Testis (tissue), 3 donors: ENCODE measurements around the gene PLEKHG4B. TPM values are rescaled to one million over a fixed set of nuclear protein-coding genes. Genes with fewer than 3 reads are reported as not detected.

Experiments used
- DNase-seq: peaks from one replicate; pipeline ENCODE4 v3.0.0-alpha.2; 2019
- H3K27ac ChIP-seq, 2 donors: fragments of 200-600 bp; sonication (generic); one replicate each; pipeline ENCODE4 v1.5.1; 2019
- H3K27me3 ChIP-seq: fragments of 200-600 bp; sonication (generic); one replicate; pipeline ENCODE4 v1.5.1; 2019
- H3K36me3 ChIP-seq: fragments of 200-600 bp; sonication (generic); one replicate; pipeline ENCODE4 v1.5.1; 2017; ENCODE audit warnings: low read depth; ENCODE audit errors: missing control alignments
- H3K4me1 ChIP-seq: fragments of 200-600 bp; sonication (generic); one replicate; pipeline ENCODE4 v1.5.1; 2019
- H3K4me3 ChIP-seq, 2 donors: fragments of 200-600 bp; sonication (generic); one replicate each; pipeline ENCODE4 v1.5.1; 2017 to 2019
- H3K9me3 ChIP-seq: fragments of 200-600 bp; sonication (generic); one replicate; pipeline ENCODE4 v1.5.1; 2017
- POLR2A ChIP-seq: fragments of 450-650 bp; IDR thresholded peaks from one replicate; pipeline ENCODE4 v1.6.1; 2017; ENCODE audit warnings: antibody characterized with exemption, mild to moderate bottlenecking, moderate library complexity
- WGBS, 2 donors: methylation state at CpG; one replicate each; pipeline ENCODE4 v1.1.5; 2018; 5-methylcytosine and 5-hydroxymethylcytosine counted together
- intact Hi-C: fragments of 100-400 bp; cut with DNase I; formaldehyde crosslinking; loops from one replicate; pipeline ENCODE4 v1.15.1; 2023; ENCODE audit warnings: low total_unique reads
- polyA plus RNA-seq: library from polyadenylated mRNA; stranded (reverse); fragments of 350-450 nt; fragmentation: Illumina TruSeq; extraction: RNeasy Lipid Tissue Mini Kit (QIAGEN cat#74804); gene quantifications from one replicate; pipeline ENCODE4 v1.2.3, GENCODE V29; 2014; ENCODE audit warnings: low read depth, low replicate concordance; ENCODE audit not compliant: insufficient read depth
- total RNA-seq, 2 donors: library from RNA; depleted of rRNA; stranded (reverse); fragments of >200 nt; gene quantifications; one replicate each; pipeline ENCODE4 v1.2.3, GENCODE V29; 2016
- TF ChIP-seq, protein P1 (sequence below), 3 experiments: fragments of 450-650 bp in 2 of 3; fragments of 200-600 bp in 1 of 3; sonication (generic) in 1 of 3; IDR thresholded peaks; one replicate each; pipeline ENCODE4 v1.5.1; 2016 to 2019; ENCODE audit warnings: antibody characterized with exemption in 3 of 3, mild to moderate bottlenecking in 2 of 3, moderate library complexity in 1 of 3

The PLEKHG4B gene
- total and polyA plus RNA-seq, 3 donors from 2014 or later, result 3.2 to 6.9 (median 6.0) TPM

GRCh38 chr5:169728-170094, 77.7 kb downstream of the PLEKHG4B start:
- Histone ChIP-seq H3K4me3 (no peak overlapping the region), H3K4me1 (peaks cover 11% of the 10 kb centered on the region), H3K27ac (no peak overlapping the region), H3K36me3 (no peaks in the 10 kb centered on the region), H3K9me3 (no peaks in the 10 kb centered on the region), H3K27me3 (no peaks in the 10 kb centered on the region)
- no peak for TF ChIP-seq POLR2A
- TF ChIP-seq, protein P1, sequence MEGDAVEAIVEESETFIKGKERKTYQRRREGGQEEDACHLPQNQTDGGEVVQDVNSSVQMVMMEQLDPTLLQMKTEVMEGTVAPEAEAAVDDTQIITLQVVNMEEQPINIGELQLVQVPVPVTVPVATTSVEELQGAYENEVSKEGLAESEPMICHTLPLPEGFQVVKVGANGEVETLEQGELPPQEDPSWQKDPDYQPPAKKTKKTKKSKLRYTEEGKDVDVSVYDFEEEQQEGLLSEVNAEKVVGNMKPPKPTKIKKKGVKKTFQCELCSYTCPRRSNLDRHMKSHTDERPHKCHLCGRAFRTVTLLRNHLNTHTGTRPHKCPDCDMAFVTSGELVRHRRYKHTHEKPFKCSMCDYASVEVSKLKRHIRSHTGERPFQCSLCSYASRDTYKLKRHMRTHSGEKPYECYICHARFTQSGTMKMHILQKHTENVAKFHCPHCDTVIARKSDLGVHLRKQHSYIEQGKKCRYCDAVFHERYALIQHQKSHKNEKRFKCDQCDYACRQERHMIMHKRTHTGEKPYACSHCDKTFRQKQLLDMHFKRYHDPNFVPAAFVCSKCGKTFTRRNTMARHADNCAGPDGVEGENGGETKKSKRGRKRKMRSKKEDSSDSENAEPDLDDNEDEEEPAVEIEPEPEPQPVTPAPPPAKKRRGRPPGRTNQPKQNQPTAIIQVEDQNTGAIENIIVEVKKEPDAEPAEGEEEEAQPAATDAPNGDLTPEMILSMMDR (IDR thresholded peaks at IDR 0.05), result no peak
- intact Hi-C loops, result no loop called here
- WGBS, 2 donors, result 89 to 96% methylated on average over 5 to 12 of the region's 12 CpGs
- no peak for DNase-seq

GRCh38 chr5:170971-171800, 79.2 kb downstream of the PLEKHG4B start:
- intact Hi-C loops, result no loop called here
- DNase-seq, result peak; percentile 59
- no peak overlapping the region for H3K4me3 ChIP-seq
- 48 to 58% methylated on average over 11 to 32 of the region's 37 CpGs for WGBS, 2 donors
- TF ChIP-seq, protein P1 (IDR thresholded peaks at IDR 0.05), result no peak
- TF ChIP-seq POLR2A, result no peak
- H3K36me3 ChIP-seq, result no peaks in the 10 kb centered on the region
- H3K9me3 ChIP-seq, result no peaks in the 10 kb centered on the region
- no peaks in the 10 kb centered on the region for H3K27me3 ChIP-seq
- H3K27ac ChIP-seq, result no peak overlapping the region
- peaks cover 11% of the 10 kb centered on the region for H3K4me1 ChIP-seq

- DNase-seq, result no peak
- WGBS, 2 donors, result 88% methylated on average over 14 to 23 of the region's 23 CpGs
Measured at GRCh38 chr5:171801-172331, 79.9 kb downstream of the PLEKHG4B start.

GRCh38 chr5:172421-172820, 80.5 kb downstream of the PLEKHG4B start:
- DNase-seq, result no peak
- no peak overlapping the region for H3K4me3 ChIP-seq
- whole genome bisulfite sequencing, 2 donors, result 91 to 92% methylated on average over 13 of the region's 13 CpGs
- H3K27me3 ChIP-seq, result no peaks in the 10 kb centered on the region
- H3K36me3 ChIP-seq, result no peaks in the 10 kb centered on the region
- no peaks in the 10 kb centered on the region for H3K9me3 ChIP-seq
- intact Hi-C loops, result no loop called here
- no peak overlapping the region for H3K27ac ChIP-seq
- TF ChIP-seq, protein P1 (IDR thresholded peaks at IDR 0.05), result no peak
- TF ChIP-seq POLR2A, result no peak
- peaks cover 11% of the 10 kb centered on the region for H3K4me1 ChIP-seq

More at GRCh38 chr5:171801-172331, 79.9 kb downstream of the PLEKHG4B start:
- Histone ChIP-seq H3K36me3 (no peaks in the 10 kb centered on the region), H3K27me3 (no peaks in the 10 kb centered on the region), H3K4me3 (no peak overlapping the region), H3K27ac (no peak overlapping the region), H3K4me1 (peaks cover 11% of the 10 kb centered on the region), H3K9me3 (no peaks in the 10 kb centered on the region)
- no peak for TF ChIP-seq POLR2A
- TF ChIP-seq, protein P1 (IDR thresholded peaks at IDR 0.05), result no peak
- intact Hi-C loops, result no loop called here
